CD4-positive, alpha-beta T cell treated with Interleukin-6 for 4 hours (primary cell): ENCODE measurements around the gene YBX2.

Source experiments
- DNase-seq: peaks from one replicate; pipeline ENCODE4 v3.0.0-alpha.2; 2020; ENCODE audit warnings: mixed read lengths

The YBX2 gene

GRCh38 chr17:7295230-7296180, 1.1 kb upstream of the YBX2 start:
- no peak for DNase-seq

- DNase-seq = peak; percentile 50
Measured at GRCh38 chr17:7293816-7294613, 424 bp downstream of the YBX2 start.

- DNase-seq = no peak
Measured at GRCh38 chr17:7293159-7293558, 1.3 kb downstream of the YBX2 start.

DNA sequence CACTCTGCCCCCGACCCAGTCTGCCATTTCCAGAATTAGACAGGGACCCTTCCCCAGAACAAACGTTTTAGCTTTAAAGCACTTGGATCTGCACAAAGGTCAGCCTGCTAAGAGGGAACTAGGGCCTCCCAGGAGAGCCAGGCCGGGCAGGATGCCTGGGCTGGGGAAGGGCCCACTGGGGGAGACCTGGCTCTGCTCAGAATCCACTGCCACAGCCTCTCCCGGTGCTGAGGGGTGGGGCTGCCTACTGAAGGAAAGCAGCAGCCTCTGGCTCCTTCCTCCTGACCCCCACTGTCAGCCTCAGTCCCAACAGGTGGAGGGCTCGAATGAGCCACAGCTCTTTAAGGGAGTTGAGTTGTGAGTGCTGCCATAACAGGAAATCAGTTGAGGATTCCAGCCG, 1.7 kb downstream of the YBX2 start:
- no peak for DNase-seq

GRCh38 chr17:7292194-7292593, 2.2 kb downstream of the YBX2 start:
- DNase-seq = no peak

GRCh38 chr17:7290685-7291084, 3.8 kb downstream of the YBX2 start:
- DNase-seq = no peak

DNA sequence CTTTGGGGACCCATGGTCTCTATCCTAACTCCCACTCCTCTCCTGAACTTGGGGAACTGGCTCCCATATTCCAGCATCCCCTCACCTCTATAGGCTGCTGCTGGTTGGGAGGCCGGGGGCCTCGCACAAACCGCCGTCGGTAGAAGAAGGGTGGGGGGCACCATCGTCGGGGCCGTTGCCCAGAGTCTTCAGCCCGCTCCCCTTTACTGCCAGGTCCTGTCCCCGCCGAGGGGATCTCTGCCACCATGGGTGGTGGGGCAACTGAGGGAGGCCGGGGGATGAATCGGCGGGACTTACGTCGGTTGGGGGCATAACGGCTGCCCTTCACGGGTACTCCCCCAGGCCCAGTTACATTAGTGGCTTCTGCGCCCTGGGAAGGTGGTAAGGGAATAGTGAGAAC, 4.3 kb downstream of the YBX2 start:
- DNase-seq = no peak

DNA sequence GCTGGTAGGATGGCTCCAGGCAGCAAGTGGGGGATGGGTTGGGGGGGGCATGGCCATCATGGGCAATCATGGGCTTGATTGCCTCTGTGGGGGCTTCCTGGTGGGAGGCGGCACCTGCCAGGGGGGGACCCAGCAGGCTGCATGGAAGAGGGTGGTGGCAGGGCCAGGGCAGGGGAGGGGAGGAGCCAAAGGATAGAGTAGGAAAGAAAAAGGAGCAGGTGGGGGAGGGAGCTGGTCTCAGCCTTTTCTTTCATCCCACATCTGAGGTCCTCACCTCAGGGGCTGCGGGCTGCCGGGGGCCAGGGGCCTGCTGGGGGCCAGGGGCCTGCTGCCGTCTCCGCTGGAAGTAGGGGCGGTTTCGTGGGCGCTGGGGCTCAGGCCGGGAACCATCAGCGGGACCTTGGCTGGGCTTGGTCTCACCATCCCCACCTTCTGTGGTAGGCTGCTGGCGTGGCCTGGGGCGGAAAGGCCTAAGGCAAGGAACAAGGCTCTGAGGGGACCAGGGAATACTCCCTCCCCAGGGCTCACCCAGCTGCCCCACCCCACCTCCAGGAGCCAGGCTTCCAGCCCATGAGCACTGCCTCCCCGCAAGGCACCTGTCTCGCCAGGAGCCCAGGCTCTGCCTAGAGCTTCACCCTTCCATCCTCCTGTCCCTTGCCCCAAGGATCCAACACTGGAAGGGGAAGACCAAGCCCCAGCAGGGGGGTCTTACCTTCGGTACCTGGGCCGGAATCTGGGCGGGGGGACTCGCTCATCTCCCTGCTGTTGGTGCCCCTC, 5.0 kb downstream of the YBX2 start:
- DNase-seq = no peak

GRCh38 chr17:7285679-7286078, 8.8 kb downstream of the YBX2 start:
- no peak for DNase-seq

- no peak for DNase-seq
Measured at GRCh38 chr17:7284911-7285310, 9.5 kb downstream of the YBX2 start.

DNA sequence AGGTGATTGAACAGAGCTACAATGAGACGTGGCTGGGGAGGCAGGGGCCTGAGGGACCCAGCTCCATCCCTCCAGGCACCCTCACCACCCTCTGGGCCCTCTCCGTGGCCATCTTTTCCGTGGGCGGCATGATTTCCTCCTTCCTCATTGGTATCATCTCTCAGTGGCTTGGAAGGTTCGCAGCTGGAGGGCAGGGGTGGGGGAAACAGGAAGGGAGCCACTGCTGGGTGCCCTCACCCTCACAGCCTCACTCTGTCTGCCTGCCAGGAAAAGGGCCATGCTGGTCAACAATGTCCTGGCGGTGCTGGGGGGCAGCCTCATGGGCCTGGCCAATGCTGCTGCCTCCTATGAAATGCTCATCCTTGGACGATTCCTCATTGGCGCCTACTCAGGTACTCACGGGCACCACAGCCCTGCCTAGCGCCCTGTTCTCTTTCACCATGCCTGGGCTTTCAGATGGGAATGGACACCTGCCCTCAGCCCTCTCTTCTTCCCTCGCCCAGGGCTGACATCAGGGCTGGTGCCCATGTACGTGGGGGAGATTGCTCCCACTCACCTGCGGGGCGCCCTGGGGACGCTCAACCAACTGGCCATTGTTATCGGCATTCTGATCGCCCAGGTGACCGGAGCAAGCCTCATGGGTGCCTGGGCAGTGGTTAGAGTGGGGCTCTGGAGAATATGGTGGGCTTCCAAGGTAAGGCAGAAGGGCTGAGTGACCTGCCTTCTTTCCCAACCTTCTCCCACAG, 10.8 kb downstream of the YBX2 start:
- no peak for DNase-seq

DNA sequence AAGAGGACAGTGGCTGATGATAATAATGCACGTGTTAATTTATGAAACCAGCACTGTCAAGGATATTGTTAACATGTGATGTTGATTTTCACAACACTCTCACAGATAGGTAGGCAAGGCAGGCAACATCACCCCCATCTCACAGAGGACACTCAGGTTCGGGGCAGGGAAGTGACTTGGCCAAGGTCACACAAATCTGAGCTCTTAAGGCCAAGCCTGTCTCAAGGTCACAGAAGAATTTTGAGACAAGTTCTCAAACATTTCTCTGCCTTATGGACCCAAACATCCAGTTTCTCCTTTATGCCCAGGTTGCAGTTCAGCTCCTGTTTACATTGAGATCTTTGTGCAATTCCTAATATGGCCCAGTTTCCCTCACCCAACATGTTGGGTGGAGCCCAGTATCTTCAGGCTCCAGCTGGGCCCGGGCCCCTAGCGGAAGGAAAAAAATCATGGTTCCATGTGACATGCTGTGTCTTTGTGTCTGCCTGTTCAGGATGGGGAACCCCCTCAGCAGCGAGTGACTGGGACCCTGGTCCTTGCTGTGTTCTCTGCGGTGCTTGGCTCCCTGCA, 11.6 kb downstream of the YBX2 start:
- DNase-seq = no peak

GRCh38 chr17:7281953-7282751, 12.3 kb downstream of the YBX2 start:
- DNase-seq = no peak

GRCh38 chr17:7281074-7281952, 13.1 kb downstream of the YBX2 start, which contains the start of gene SLC2A4:
SLC2A4 (plus strand) TSS chr17:7281718; CDS start chr17:7281935, 217 bp downstream.
- peak; percentile 91 for DNase-seq

DNA sequence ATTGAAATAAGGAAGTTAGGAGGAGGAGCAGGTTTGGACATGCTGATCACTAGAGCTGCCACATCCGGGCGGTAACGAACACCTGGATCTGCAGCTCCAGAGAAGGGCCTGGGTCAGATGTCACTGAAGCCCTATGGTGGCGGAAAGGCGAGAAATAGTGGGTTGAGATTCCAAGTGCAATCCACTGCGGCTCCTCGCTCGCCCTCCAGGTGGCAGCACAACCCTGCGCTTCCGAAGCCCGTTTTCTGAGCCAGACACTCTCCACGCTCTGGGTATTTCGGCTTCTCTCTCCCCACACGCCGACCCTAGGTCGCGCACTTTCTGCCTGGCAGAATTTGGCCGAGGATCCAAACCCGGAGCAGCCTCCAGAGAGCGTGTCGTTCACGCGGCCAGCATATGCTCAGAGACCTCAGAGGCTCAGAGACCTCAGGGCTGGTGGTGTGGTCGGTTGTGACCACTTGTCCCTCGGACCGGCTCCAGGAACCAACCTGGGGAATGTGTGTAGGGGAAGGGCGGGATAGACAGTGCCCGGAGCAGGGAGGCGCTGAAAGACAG, 13.8 kb downstream of the YBX2 start:
- DNase-seq = peak; percentile 85

DNA sequence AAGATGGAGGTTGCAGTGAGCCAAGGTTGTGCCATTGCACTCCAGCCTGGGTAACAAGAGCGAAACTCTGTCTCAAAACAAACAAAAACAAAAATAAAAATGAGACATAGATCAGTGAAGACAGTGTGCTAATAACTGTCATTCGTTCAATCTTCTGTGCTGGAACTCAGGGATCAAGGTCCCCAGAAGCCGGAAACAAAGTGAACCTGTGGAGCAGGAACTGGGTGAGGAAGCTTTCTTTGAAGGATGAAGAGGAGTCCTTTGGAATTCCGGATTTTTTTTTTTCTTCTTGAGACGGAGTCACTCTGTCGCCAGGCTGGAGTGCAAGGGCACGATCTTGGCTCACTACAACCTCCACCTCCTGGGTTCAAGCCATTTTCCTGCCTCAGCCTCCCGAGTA, 15.0 kb downstream of the YBX2 start:
- DNase-seq = no peak

DNA sequence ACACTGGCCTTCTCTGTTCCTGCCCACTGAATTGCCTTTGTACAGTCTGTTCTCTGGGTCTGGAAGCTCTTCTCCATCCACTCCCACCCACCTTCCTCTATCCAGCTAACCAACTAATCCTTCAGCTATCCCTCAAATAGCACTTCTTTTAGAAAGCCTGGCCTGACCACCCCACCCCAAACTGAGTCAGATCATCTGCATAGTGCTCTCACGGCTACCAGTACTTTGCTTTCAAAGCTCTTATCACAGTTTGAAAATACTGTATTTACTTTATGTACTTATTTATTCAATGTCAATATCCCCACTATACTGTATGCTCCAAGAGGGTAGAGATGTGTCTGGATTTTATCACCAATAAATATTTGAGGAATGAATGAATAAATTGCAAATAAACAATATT, 27.7 kb downstream of the YBX2 start:
- DNase-seq = no peak

DNA sequence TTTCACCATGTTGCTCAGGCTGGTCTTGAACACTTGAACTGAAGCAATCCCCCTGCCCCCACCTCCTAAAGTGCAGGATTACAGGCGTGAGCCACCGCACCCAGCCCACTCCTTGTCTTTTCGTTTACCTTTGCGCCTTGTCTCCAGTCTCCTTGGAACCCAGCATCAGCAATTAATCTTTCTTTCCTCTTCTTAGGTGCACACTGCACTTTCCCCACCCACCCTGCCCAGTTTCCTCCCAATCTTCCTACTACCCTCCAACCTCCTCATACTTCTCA, 30.7 kb downstream of the YBX2 start:
- DNase-seq = no peak

- DNase-seq = peak; percentile 23
Measured at GRCh38 chr17:7262935-7263800, 31.3 kb downstream of the YBX2 start.
